Stimulated activated effector memory CD8-positive, alpha-beta T cell treated with anti-CD3 and anti-CD28 coated beads, Interleukin-12 subunit alpha, Interleukin-12 subunit beta, amount 100 ng/mL, for 72 hours (primary cell): ENCODE results near the gene ZNF487.
"Not testable (repeated sequence)": the region's sequence is repeated elsewhere in the genome, so short reads cannot be mapped to it uniquely, and the experiment has no call there.

Experiments
- ATAC-seq: fragments of 150-1000 bp; cut with Tn5 transposase; 2 replicates; pipeline ENCODE4 v1.10.0; 2021
- DNase-seq, 2 donors: peaks; one replicate each; pipeline ENCODE4 v3.0.0; 2021 to 2022; ENCODE audit warnings: low spot score in 2 of 2
- H3K27ac Mint-ChIP-seq: one replicate; pipeline ENCODE4 v1.8.0; 2022; ENCODE audit warnings: mild to moderate bottlenecking, mixed read lengths
- H3K36me3 Mint-ChIP-seq: one replicate; pipeline ENCODE4 v1.8.0; 2022; ENCODE audit warnings: mild to moderate bottlenecking, mixed read lengths
- H3K4me1 Mint-ChIP-seq: one replicate; pipeline ENCODE4 v1.8.0; 2022; ENCODE audit warnings: mixed read lengths
- H3K4me3 Mint-ChIP-seq: one replicate; pipeline ENCODE4 v1.8.0; 2022; ENCODE audit warnings: mild to moderate bottlenecking, mixed read lengths
- H3K9me3 Mint-ChIP-seq: one replicate; pipeline ENCODE4 v1.8.0; 2022; ENCODE audit warnings: mixed read lengths

The ZNF487 gene

GRCh38 chr10:43415544-43415943, 21.4 kb upstream of the ZNF487 start:
- peaks cover 32% of the 10 kb centered on the region for H3K4me1 Mint-ChIP-seq
- no peaks in the 10 kb centered on the region for H3K9me3 Mint-ChIP-seq
- peaks cover 9% of the 10 kb centered on the region for H3K36me3 Mint-ChIP-seq
- no peak overlapping the region for H3K4me3 Mint-ChIP-seq
- ATAC-seq (no peak), DNase-seq (no peak)
- H3K27ac Mint-ChIP-seq, result peak overlapping the region; percentile 50

GRCh38 chr10:43417950-43418768, 18.8 kb upstream of the ZNF487 start:
- ATAC-seq, result peak; percentile 44
- peaks cover 14% of the 10 kb centered on the region for H3K36me3 Mint-ChIP-seq
- peak in 1 of 2 donors; percentile 80 for DNase-seq

GRCh38 chr10:43419997-43420368, 16.9 kb upstream of the ZNF487 start:
- Mint-ChIP-seq H3K4me1 (peaks cover 38% of the 10 kb centered on the region), H3K27ac (peak overlapping the region; percentile 96), H3K36me3 (peaks cover 14% of the 10 kb centered on the region), H3K4me3 (peak overlapping the region; percentile 93), H3K9me3 (no peaks in the 10 kb centered on the region)
- no peak for DNase-seq
- ATAC-seq, result no peak

More at GRCh38 chr10:43417950-43418768, 18.8 kb upstream of the ZNF487 start:
- peak overlapping the region; percentile 93 for H3K27ac Mint-ChIP-seq
- H3K4me3 Mint-ChIP-seq, result peak overlapping the region; percentile 56
- H3K9me3 Mint-ChIP-seq, result no peaks in the 10 kb centered on the region
- H3K4me1 Mint-ChIP-seq, result peaks cover 38% of the 10 kb centered on the region

- no peaks in the 10 kb centered on the region for H3K9me3 Mint-ChIP-seq
- H3K27ac Mint-ChIP-seq, result peak overlapping the region; percentile 96
- peaks cover 38% of the 10 kb centered on the region for H3K4me1 Mint-ChIP-seq
- H3K4me3 Mint-ChIP-seq, result peak overlapping the region; percentile 93
- peak; percentile 66 to 89 for DNase-seq
- peak; percentile 92 for ATAC-seq
- H3K36me3 Mint-ChIP-seq, result peaks cover 14% of the 10 kb centered on the region
Observed at GRCh38 chr10:43420369-43421200, 16.3 kb upstream of the ZNF487 start.

- DNase-seq (no peak), ATAC-seq (no peak)
- Mint-ChIP-seq H3K36me3 (peaks cover 14% of the 10 kb centered on the region), H3K27ac (peak overlapping the region; percentile 96), H3K4me3 (peak overlapping the region; percentile 93), H3K9me3 (no peaks in the 10 kb centered on the region), H3K4me1 (peaks cover 38% of the 10 kb centered on the region)
Observed at GRCh38 chr10:43421201-43421507, 15.8 kb upstream of the ZNF487 start.

- ATAC-seq (no peak), DNase-seq (no peak)
- Mint-ChIP-seq H3K27ac (peak overlapping the region; percentile 96), H3K36me3 (peaks cover 14% of the 10 kb centered on the region), H3K4me3 (peak overlapping the region; percentile 93), H3K4me1 (peaks cover 38% of the 10 kb centered on the region), H3K9me3 (no peaks in the 10 kb centered on the region)
Observed at GRCh38 chr10:43421519-43421918, 15.4 kb upstream of the ZNF487 start.

GRCh38 chr10:43421944-43422343, 15.0 kb upstream of the ZNF487 start:
- H3K36me3 Mint-ChIP-seq, result peaks cover 14% of the 10 kb centered on the region
- H3K27ac Mint-ChIP-seq, result peak overlapping the region; percentile 96
- H3K9me3 Mint-ChIP-seq, DNase-seq, ATAC-seq: not testable (repeated sequence)
- peak overlapping the region; percentile 93 for H3K4me3 Mint-ChIP-seq
- peaks cover 38% of the 10 kb centered on the region for H3K4me1 Mint-ChIP-seq

GRCh38 chr10:43424416-43424815, 12.5 kb upstream of the ZNF487 start:
- Mint-ChIP-seq H3K27ac (no peak overlapping the region), H3K4me3 (no peak overlapping the region), H3K4me1 (peaks cover 19% of the 10 kb centered on the region), H3K36me3 (peaks cover 7% of the 10 kb centered on the region), H3K9me3 (no peaks in the 10 kb centered on the region)
- no peak for DNase-seq
- ATAC-seq, result no peak

- not testable (repeated sequence) for DNase-seq, H3K36me3 Mint-ChIP-seq, ATAC-seq, H3K4me1 Mint-ChIP-seq, H3K4me3 Mint-ChIP-seq, H3K27ac Mint-ChIP-seq, H3K9me3 Mint-ChIP-seq
Observed at GRCh38 chr10:43426476-43426875, 10.4 kb upstream of the ZNF487 start.

GRCh38 chr10:43427166-43427825, 9.6 kb upstream of the ZNF487 start:
- Mint-ChIP-seq H3K36me3 (no peaks in the 10 kb centered on the region), H3K9me3 (no peaks in the 10 kb centered on the region), H3K4me1 (no peaks in the 10 kb centered on the region), H3K4me3 (no peak overlapping the region), H3K27ac (no peak overlapping the region)
- ATAC-seq, result peak; percentile 46
- no peak for DNase-seq

GRCh38 chr10:43430926-43431663, 5.8 kb upstream of the ZNF487 start:
- H3K4me3 Mint-ChIP-seq, result no peak overlapping the region
- DNase-seq, result no peak
- H3K27ac Mint-ChIP-seq, result no peak overlapping the region
- H3K36me3 Mint-ChIP-seq, result peaks cover under 1% of the 10 kb centered on the region
- no peak for ATAC-seq
- no peaks in the 10 kb centered on the region for H3K9me3 Mint-ChIP-seq
- H3K4me1 Mint-ChIP-seq, result no peaks in the 10 kb centered on the region

- peaks cover 18% of the 10 kb centered on the region for H3K4me1 Mint-ChIP-seq
- ATAC-seq (no peak), DNase-seq (no peak)
- H3K4me3 Mint-ChIP-seq, result peak overlapping the region; percentile 96
- H3K36me3 Mint-ChIP-seq, result peaks cover 16% of the 10 kb centered on the region
- H3K9me3 Mint-ChIP-seq, result no peaks in the 10 kb centered on the region
- peak overlapping the region; percentile 97 for H3K27ac Mint-ChIP-seq
Observed at GRCh38 chr10:43437141-43437870, 395 bp downstream of the ZNF487 start.

GRCh38 chr10:43440463-43441134, 3.7 kb downstream of the ZNF487 start:
- Mint-ChIP-seq H3K4me1 (peaks cover 18% of the 10 kb centered on the region), H3K36me3 (peaks cover 16% of the 10 kb centered on the region), H3K4me3 (no peak overlapping the region), H3K9me3 (no peaks in the 10 kb centered on the region), H3K27ac (no peak overlapping the region)
- ATAC-seq (no peak), DNase-seq (no peak)

GRCh38 chr10:43444323-43444722, 7.4 kb downstream of the ZNF487 start:
- no peak for DNase-seq
- Mint-ChIP-seq H3K4me1 (no peaks in the 10 kb centered on the region), H3K27ac (peak overlapping the region; percentile 56), H3K9me3 (no peaks in the 10 kb centered on the region), H3K36me3 (no peaks in the 10 kb centered on the region), H3K4me3 (peak overlapping the region; percentile 36)
- no peak for ATAC-seq
